Measurements from ENCODE around the gene GFOD2. TPM values are rescaled to one million over a fixed set of nuclear protein-coding genes. Genes with fewer than 3 reads are reported as not detected.

Gene GFOD2
- polyA plus RNA-seq, 3 donors, result 3.7 to 9.4 (median 3.8) TPM

DNA sequence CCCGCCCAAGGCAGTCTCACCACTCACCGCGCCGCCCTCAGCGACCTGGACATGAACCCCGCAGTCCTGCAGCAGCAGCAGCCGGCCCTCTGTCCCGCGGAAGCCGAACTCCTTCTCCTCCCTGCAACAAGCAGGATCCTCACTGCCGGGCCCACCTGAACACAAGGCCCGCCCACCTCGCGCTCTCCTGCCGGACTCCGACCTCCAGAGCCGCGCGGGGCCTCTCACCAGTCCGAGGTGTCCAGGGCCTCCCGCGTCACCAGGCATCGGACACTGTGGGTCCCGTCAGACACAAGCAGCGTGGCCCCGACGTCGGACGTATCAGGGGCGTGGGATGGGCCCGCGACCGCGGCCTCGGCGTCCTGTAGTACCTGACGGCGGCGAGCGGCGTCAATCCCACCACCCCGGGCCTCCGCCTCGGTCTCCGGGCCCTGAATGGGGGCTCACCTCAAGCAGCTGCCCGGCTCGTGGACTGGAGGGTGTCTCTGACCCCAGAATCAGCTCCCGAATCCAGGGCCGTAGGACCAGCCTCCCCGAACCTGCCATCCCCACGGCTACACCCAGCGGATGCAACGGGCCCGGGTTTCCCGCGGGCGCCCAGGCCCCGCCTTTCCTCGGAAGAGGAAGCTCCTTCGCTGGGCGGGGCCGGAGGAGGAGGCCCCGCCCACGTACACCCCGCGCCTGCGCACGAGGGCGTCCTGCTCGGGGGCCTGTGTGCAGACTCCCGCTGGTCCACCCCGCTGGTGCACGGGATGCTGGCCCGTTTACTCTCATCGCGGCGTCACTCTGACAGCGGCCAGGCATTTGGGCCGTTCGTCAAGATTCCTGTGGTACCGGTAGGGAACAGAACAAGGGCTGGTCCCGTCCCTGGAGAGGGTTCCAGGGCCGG lies 59.2 kb downstream of the GFOD2 start, which contains the start of gene ACD:
Gene ACD, minus strand, starts transcription at position 586 of the 889 bp plus-strand sequence. Its CDS starts 40 bp downstream, at position 546.
- peak within 1 kb of the TSS; percentile 76 for H3K9ac ChIP-seq (ENCODE audit: insufficient read depth, low read length, poor library complexity, severe bottlenecking)
- H3K4me2 ChIP-seq (replicated peaks; ENCODE audit: extremely low read depth, low read length, poor library complexity, severe bottlenecking), result peak within 1 kb of the TSS; percentile 98
- peak; percentile 86 to 93 (median 90) for DNase-seq
- Mint-ChIP-seq H3K4me3 (peak within 1 kb of the TSS; percentile 90 to 92), H3K27me3 (ENCODE audit: low read depth in 3 of 3) (peaks cover 8 to 11% (median 10%) of the 10 kb centered on the region in 3 donors), H3K9me3 (no peaks in the 10 kb centered on the region), H3K36me3 (peaks cover 14 to 23% of the 10 kb centered on the region in 2 donors), H3K4me1 (peaks cover 21% of the 10 kb centered on the region), H3K27ac (peak within 1 kb of the TSS; percentile 96 to 99 (median 98))
- H3K27me3 ChIP-seq (ENCODE audit: control insufficient read depth in 2 of 2, insufficient read depth in 2 of 2, low read length in 2 of 2), result peaks cover 0 to 5% of the 10 kb centered on the region in 2 donors
- H2AFZ ChIP-seq (ENCODE audit: insufficient read depth, low read depth, low read length, poor library complexity, severe bottlenecking), result peak within 1 kb of the TSS; percentile 94
- WGBS (ENCODE audit: insufficient coverage), result under 1% methylated on average over 81 of the region's 83 CpGs
- intact Hi-C loops (cut with micrococcal nuclease), result loop anchor here (2.0 to 10.0 kb wide), 7 partner anchors 97 to 425 kb away; partner anchors contain the start of genes CENPT (in 1 of the 2), CTCF (in 1 of the 2), NFATC3 (in 1 of the 2) and NUTF2 (in 1 of the 2)
- H3K36me3 ChIP-seq (replicated peaks in 1 of 2; ENCODE audit: control insufficient read depth in 1 of 2, insufficient read depth in 2 of 2, low read length in 2 of 2), result peaks cover 0 to 4% of the 10 kb centered on the region in 2 donors
- no peaks in the 10 kb centered on the region for H3K9me3 ChIP-seq (replicated peaks in 1 of 2; ENCODE audit: control insufficient read depth in 1 of 2, insufficient read depth in 1 of 2, low read length in 2 of 2)
- peaks cover 8% of the 10 kb centered on the region for H3K79me2 ChIP-seq (ENCODE audit: insufficient read depth, low read length)
- H3K27ac ChIP-seq (ENCODE audit: low read depth in 1 of 2, low read length in 2 of 2), result peak within 1 kb of the TSS; percentile 87 to 94
- H3K4me3 ChIP-seq (replicated peaks in 1 of 3; ENCODE audit: low read depth in 2 of 3, low read length in 3 of 3), result peak within 1 kb of the TSS; percentile 74 to 92 (median 92)
- no peaks in the 10 kb centered on the region for H4K20me1 ChIP-seq (ENCODE audit: insufficient read depth, low read length)
- peaks cover 20 to 27% of the 10 kb centered on the region in 2 donors for H3K4me1 ChIP-seq (ENCODE audit: control insufficient read depth in 1 of 2, insufficient read depth in 2 of 2, low read length in 2 of 2)
- TF ChIP-seq, protein P1, sequence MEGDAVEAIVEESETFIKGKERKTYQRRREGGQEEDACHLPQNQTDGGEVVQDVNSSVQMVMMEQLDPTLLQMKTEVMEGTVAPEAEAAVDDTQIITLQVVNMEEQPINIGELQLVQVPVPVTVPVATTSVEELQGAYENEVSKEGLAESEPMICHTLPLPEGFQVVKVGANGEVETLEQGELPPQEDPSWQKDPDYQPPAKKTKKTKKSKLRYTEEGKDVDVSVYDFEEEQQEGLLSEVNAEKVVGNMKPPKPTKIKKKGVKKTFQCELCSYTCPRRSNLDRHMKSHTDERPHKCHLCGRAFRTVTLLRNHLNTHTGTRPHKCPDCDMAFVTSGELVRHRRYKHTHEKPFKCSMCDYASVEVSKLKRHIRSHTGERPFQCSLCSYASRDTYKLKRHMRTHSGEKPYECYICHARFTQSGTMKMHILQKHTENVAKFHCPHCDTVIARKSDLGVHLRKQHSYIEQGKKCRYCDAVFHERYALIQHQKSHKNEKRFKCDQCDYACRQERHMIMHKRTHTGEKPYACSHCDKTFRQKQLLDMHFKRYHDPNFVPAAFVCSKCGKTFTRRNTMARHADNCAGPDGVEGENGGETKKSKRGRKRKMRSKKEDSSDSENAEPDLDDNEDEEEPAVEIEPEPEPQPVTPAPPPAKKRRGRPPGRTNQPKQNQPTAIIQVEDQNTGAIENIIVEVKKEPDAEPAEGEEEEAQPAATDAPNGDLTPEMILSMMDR (IDR thresholded peaks at IDR 0.05), result no peak
